ENCODE data around the gene PPAN. TPM values are rescaled to one million over a fixed set of nuclear protein-coding genes. Genes with fewer than 3 reads are reported as not detected.

Gene PPAN
- total RNA-seq, 1 donor from 2014 or later: 15.1 TPM

GRCh38 chr19:10136936-10137335 lies 30.8 kb downstream of the PPAN start:
- DNase-seq (ENCODE audit: low spot score in 2 of 2) (no peak), FAIRE-seq (no peak)

GRCh38 chr19:10137751-10138682 lies 31.9 kb downstream of the PPAN start:
- no peak for FAIRE-seq
- peak; percentile 56 to 67 for DNase-seq (ENCODE audit: low spot score in 2 of 2)

- FAIRE-seq (no peak), DNase-seq (ENCODE audit: low spot score in 2 of 2) (no peak)
These were observed 33.0 kb downstream of the PPAN start for GRCh38 chr19:10138879-10139795.

GRCh38 chr19:10139952-10140351 lies 33.8 kb downstream of the PPAN start:
- no peak for FAIRE-seq
- DNase-seq (ENCODE audit: low spot score in 2 of 2): no peak

- no peak for DNase-seq (ENCODE audit: low spot score in 2 of 2)
- no peak for FAIRE-seq
These were observed 35.3 kb downstream of the PPAN start for GRCh38 chr19:10141479-10141878.

- FAIRE-seq (no peak), DNase-seq (ENCODE audit: low spot score in 2 of 2) (no peak)
These were observed 35.8 kb downstream of the PPAN start for GRCh38 chr19:10141973-10142372.

GRCh38 chr19:10142701-10143375 lies 36.7 kb downstream of the PPAN start:
- DNase-seq (ENCODE audit: low spot score in 2 of 2) (no peak), FAIRE-seq (no peak)

- DNase-seq (ENCODE audit: low spot score in 2 of 2) (no peak), FAIRE-seq (no peak)
These were observed 37.5 kb downstream of the PPAN start for GRCh38 chr19:10143681-10144080.

GRCh38 chr19:10144361-10144760 lies 38.2 kb downstream of the PPAN start:
- no peak for FAIRE-seq
- no peak for DNase-seq (ENCODE audit: low spot score in 2 of 2)

GRCh38 chr19:10145031-10145430 lies 38.9 kb downstream of the PPAN start:
- DNase-seq (ENCODE audit: low spot score in 2 of 2) (no peak), FAIRE-seq (no peak)

- DNase-seq (ENCODE audit: low spot score in 2 of 2) (no peak), FAIRE-seq (no peak)
These were observed 40.0 kb downstream of the PPAN start for GRCh38 chr19:10146142-10146541.

GRCh38 chr19:10149427-10149826 lies 43.3 kb downstream of the PPAN start:
- DNase-seq (ENCODE audit: low spot score in 2 of 2): no peak
- FAIRE-seq: no peak

- FAIRE-seq: no peak
- no peak for DNase-seq (ENCODE audit: low spot score in 2 of 2)
These were observed 45.4 kb downstream of the PPAN start for GRCh38 chr19:10151521-10151920.

GRCh38 chr19:10152100-10152499 lies 45.9 kb downstream of the PPAN start:
- FAIRE-seq: no peak
- DNase-seq (ENCODE audit: low spot score in 2 of 2): no peak

GRCh38 chr19:10155839-10156238 lies 49.7 kb downstream of the PPAN start:
- DNase-seq (ENCODE audit: low spot score in 2 of 2) (no peak), FAIRE-seq (no peak)

- DNase-seq (ENCODE audit: low spot score in 2 of 2) (no peak), FAIRE-seq (no peak)
These were observed 51.9 kb downstream of the PPAN start for GRCh38 chr19:10158071-10158470.

- FAIRE-seq: no peak
- no peak for DNase-seq (ENCODE audit: low spot score in 2 of 2)
These were observed 52.3 kb downstream of the PPAN start for GRCh38 chr19:10158485-10158884.

GRCh38 chr19:10159610-10160009 lies 53.4 kb downstream of the PPAN start:
- FAIRE-seq: no peak

More at GRCh38 chr19:10159610-10160009, 53.4 kb downstream of the PPAN start:
- DNase-seq (ENCODE audit: low spot score in 2 of 2): no peak

Measured in frontal cortex (tissue), 4 donors.